ENCODE measurements around the gene LY6G6F.

Gene LY6G6F

GRCh38 chr6:31740397-31741223 lies 33.9 kb downstream of the LY6G6F start:
- DNase-seq = no peak

GRCh38 chr6:31741815-31742214 lies 35.1 kb downstream of the LY6G6F start:
- no peak for DNase-seq

GRCh38 chr6:31742894-31743293 lies 36.2 kb downstream of the LY6G6F start:
- no peak for DNase-seq

GRCh38 chr6:31744422-31744821 lies 37.8 kb downstream of the LY6G6F start:
- DNase-seq = no peak

GRCh38 chr6:31749301-31750036 lies 42.8 kb downstream of the LY6G6F start:
- DNase-seq = peak; percentile 76

- no peak for DNase-seq
These were observed 43.9 kb downstream of the LY6G6F start for GRCh38 chr6:31750411-31751022.

- DNase-seq = no peak
These were observed 46.2 kb downstream of the LY6G6F start for GRCh38 chr6:31752739-31753319.

- DNase-seq = no peak
These were observed 51.6 kb downstream of the LY6G6F start for GRCh38 chr6:31758281-31758680.

Measured in NCI-H69 (cell line).